MM.1S (cell line): ENCODE measurements around the gene TEX50.
"Not testable (repeated sequence)": the region's sequence is repeated elsewhere in the genome, so short reads cannot be mapped to it uniquely, and the experiment has no call there.

Experiments
- DNase-seq: peaks from one replicate; pipeline ENCODE4 v3.0.0-alpha.2; 2015
- H2AFZ ChIP-seq: fragments of 300-600 bp; sonication (generic); 2 replicates; pipeline ENCODE4 v1.6.0; 2016; ENCODE audit warnings: antibody characterized with exemption, low read length
- H3F3A ChIP-seq: fragments of 300-600 bp; sonication (generic); 2 replicates; pipeline ENCODE4 v1.6.1; 2016; ENCODE audit warnings: mild to moderate bottlenecking, antibody characterized with exemption, low read length, moderate library complexity, mixed read lengths; ENCODE audit not compliant: insufficient read depth
- H3K27ac ChIP-seq: fragments of 300-600 bp; sonication (generic); 2 replicates; pipeline ENCODE4 v1.5.1; 2016; ENCODE audit warnings: mild to moderate bottlenecking, low read length
- H3K27me3 ChIP-seq: fragments of 300-600 bp; sonication (generic); replicated peaks from 2 replicates; pipeline ENCODE4 v1.6.0; 2016; ENCODE audit warnings: low read length; ENCODE audit not compliant: insufficient read depth
- H3K36me3 ChIP-seq: fragments of 300-600 bp; sonication (generic); replicated peaks from 2 replicates; pipeline ENCODE4 v1.6.1; 2016; ENCODE audit warnings: mild to moderate bottlenecking, low read length, mixed read lengths; ENCODE audit not compliant: insufficient read depth
- H3K4me1 ChIP-seq: fragments of 300-600 bp; sonication (generic); 2 replicates; pipeline ENCODE4 v1.6.1; 2016; ENCODE audit warnings: low read length, mixed read lengths
- H3K4me2 ChIP-seq: fragments of 300-600 bp; sonication (generic); 2 replicates; pipeline ENCODE4 v1.6.0; 2016; ENCODE audit warnings: low read depth, low read length
- H3K4me3 ChIP-seq: fragments of 300-600 bp; sonication (generic); 2 replicates; pipeline ENCODE4 v1.5.1; 2016; ENCODE audit warnings: low read length, mixed read lengths
- H3K79me2 ChIP-seq: fragments of 300-600 bp; sonication (generic); 2 replicates; pipeline ENCODE4 v1.6.1; 2016; ENCODE audit warnings: mixed run types, low read length, mixed read lengths
- H3K9ac ChIP-seq: fragments of 300-600 bp; sonication (generic); 2 replicates; pipeline ENCODE4 v1.6.1; 2016; ENCODE audit warnings: low read length, mixed read lengths
- H3K9me2 ChIP-seq: fragments of 300-600 bp; sonication (generic); replicated peaks from 2 replicates; pipeline ENCODE4 v1.6.1; 2016; ENCODE audit warnings: mild to moderate bottlenecking, low read length, mixed read lengths; ENCODE audit not compliant: insufficient read depth
- H3K9me3 ChIP-seq: fragments of 300-600 bp; sonication (generic); replicated peaks from 2 replicates; pipeline ENCODE4 v1.6.1; 2016; ENCODE audit warnings: mild to moderate bottlenecking, low read length, mixed read lengths; ENCODE audit not compliant: insufficient read depth
- H4K20me1 ChIP-seq: fragments of 300-600 bp; sonication (generic); 2 replicates; pipeline ENCODE4 v1.6.1; 2016; ENCODE audit warnings: mild to moderate bottlenecking, low read length, moderate library complexity, mixed read lengths; ENCODE audit not compliant: insufficient read depth
- EZH2 ChIP-seq: fragments of 300-600 bp; sonication (generic); optimal IDR thresholded peaks from 2 replicates; pipeline ENCODE3; 2017; ENCODE audit warnings: low read depth, mild to moderate bottlenecking, antibody characterized with exemption, low read length, mixed read lengths
- EZH2phosphoT487 ChIP-seq: fragments of 300-600 bp; sonication (generic); IDR thresholded peaks from 2 replicates; pipeline ENCODE4 v1.6.1; 2018; ENCODE audit warnings: antibody characterized with exemption, low read length
- TF ChIP-seq, protein P1 (sequence below): fragments of 300-600 bp; sonication (generic); IDR thresholded peaks from 2 replicates; pipeline ENCODE4 v1.5.1; 2016; ENCODE audit warnings: antibody characterized with exemption, low read length, mixed read lengths

The TEX50 gene

DNA sequence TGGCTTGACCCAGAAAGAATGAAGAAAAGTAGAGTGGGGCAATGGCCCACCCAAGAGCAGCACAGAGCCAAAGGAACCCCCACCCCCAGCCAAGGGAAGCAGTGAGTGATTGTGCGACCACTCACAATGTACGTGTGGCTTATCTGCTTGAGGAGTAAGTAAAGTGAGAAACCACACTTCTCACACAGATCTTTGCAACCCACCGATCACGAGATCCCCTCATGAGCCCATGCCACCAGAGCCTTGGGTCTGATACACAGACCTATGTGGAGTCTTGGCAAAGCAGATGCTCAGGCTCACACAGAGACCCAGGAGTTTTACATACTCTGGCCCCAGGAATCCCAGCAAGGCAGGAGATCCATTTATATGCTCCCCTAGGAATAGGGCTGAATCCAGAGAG lies 18.3 kb upstream of the TEX50 start:
- Histone ChIP-seq H3K9ac (no peak overlapping the region), H3K27ac (no peak overlapping the region), H2AFZ (no peak overlapping the region), H3K4me3 (no peak overlapping the region), H3K36me3 (no peaks in the 10 kb centered on the region), H3K4me1 (no peaks in the 10 kb centered on the region), H3K9me3 (no peaks in the 10 kb centered on the region), H3K27me3 (no peaks in the 10 kb centered on the region), H3K79me2 (no peaks in the 10 kb centered on the region), H3K9me2 (no peaks in the 10 kb centered on the region), H3K4me2 (no peak overlapping the region), H4K20me1 (no peaks in the 10 kb centered on the region), H3F3A (no peaks in the 10 kb centered on the region)
- no peak for DNase-seq
- TF ChIP-seq EZH2 = no peak
- TF ChIP-seq, protein P1, sequence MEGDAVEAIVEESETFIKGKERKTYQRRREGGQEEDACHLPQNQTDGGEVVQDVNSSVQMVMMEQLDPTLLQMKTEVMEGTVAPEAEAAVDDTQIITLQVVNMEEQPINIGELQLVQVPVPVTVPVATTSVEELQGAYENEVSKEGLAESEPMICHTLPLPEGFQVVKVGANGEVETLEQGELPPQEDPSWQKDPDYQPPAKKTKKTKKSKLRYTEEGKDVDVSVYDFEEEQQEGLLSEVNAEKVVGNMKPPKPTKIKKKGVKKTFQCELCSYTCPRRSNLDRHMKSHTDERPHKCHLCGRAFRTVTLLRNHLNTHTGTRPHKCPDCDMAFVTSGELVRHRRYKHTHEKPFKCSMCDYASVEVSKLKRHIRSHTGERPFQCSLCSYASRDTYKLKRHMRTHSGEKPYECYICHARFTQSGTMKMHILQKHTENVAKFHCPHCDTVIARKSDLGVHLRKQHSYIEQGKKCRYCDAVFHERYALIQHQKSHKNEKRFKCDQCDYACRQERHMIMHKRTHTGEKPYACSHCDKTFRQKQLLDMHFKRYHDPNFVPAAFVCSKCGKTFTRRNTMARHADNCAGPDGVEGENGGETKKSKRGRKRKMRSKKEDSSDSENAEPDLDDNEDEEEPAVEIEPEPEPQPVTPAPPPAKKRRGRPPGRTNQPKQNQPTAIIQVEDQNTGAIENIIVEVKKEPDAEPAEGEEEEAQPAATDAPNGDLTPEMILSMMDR = no peak
- TF ChIP-seq EZH2phosphoT487 = no peak

DNA sequence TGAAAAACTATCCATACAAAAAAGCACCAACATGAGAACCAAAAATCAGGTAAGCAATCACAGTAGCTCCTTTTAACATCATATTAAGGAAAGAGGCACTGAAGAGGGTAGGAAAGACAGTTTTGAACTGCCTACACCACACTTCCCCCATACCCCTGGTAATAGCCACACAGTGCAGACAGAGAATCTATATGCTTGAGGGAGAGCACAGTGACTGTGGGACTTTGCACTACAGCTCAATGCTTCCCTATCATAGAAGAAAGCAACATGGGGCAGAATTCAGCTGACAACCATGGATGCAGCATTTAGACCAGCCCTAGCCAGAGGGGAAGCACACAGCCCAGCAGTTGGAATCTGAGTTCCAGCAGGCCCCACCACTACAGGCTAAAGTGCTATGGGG lies 7.9 kb upstream of the TEX50 start:
- no peak for TF ChIP-seq EZH2
- no peak overlapping the region for H3K27ac ChIP-seq
- H3K36me3 ChIP-seq = no peaks in the 10 kb centered on the region
- no peaks in the 10 kb centered on the region for H3K79me2 ChIP-seq
- no peaks in the 10 kb centered on the region for H3K9me2 ChIP-seq
- no peak for DNase-seq
- no peaks in the 10 kb centered on the region for H3K27me3 ChIP-seq
- H3K4me1 ChIP-seq = no peaks in the 10 kb centered on the region
- H3K9me3 ChIP-seq = no peaks in the 10 kb centered on the region
- H2AFZ ChIP-seq = no peak overlapping the region
- H3K4me2 ChIP-seq = no peak overlapping the region
- H3F3A ChIP-seq = no peaks in the 10 kb centered on the region
- H4K20me1 ChIP-seq = no peaks in the 10 kb centered on the region
- no peak overlapping the region for H3K4me3 ChIP-seq
- no peak overlapping the region for H3K9ac ChIP-seq

DNA sequence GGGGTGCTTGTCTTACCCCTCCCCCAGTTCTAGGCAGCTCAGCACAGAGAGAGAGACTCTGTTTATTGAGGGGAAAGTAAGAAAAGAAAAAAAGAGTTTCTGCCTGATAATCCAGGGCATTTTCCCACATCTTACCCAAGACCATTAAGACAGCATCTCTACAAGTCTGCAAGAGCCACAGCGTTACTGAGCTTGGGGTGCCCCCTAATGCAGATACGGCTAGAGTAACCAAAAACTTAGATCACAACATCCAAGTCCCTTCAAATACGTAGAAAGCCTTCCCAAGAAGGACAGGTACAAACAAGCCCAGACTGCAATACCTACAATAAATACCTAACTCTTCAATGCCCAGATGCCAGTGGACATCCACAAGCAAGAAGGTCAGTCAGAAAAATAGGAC lies 6.2 kb upstream of the TEX50 start:
- H3K79me2 ChIP-seq = no peaks in the 10 kb centered on the region
- no peak for DNase-seq
- no peaks in the 10 kb centered on the region for H3K4me1 ChIP-seq
- H3K4me3 ChIP-seq = no peak overlapping the region
- H2AFZ ChIP-seq = no peak overlapping the region
- H3K27ac ChIP-seq = no peak overlapping the region
- H3F3A ChIP-seq = no peaks in the 10 kb centered on the region
- no peak overlapping the region for H3K4me2 ChIP-seq
- H3K36me3 ChIP-seq = no peaks in the 10 kb centered on the region
- no peaks in the 10 kb centered on the region for H4K20me1 ChIP-seq
- H3K9me3 ChIP-seq = no peaks in the 10 kb centered on the region
- no peaks in the 10 kb centered on the region for H3K9me2 ChIP-seq
- TF ChIP-seq EZH2phosphoT487 (no peak), EZH2 (no peak)
- TF ChIP-seq, protein P1 = no peak
- no peak overlapping the region for H3K9ac ChIP-seq
- H3K27me3 ChIP-seq = no peaks in the 10 kb centered on the region

DNA sequence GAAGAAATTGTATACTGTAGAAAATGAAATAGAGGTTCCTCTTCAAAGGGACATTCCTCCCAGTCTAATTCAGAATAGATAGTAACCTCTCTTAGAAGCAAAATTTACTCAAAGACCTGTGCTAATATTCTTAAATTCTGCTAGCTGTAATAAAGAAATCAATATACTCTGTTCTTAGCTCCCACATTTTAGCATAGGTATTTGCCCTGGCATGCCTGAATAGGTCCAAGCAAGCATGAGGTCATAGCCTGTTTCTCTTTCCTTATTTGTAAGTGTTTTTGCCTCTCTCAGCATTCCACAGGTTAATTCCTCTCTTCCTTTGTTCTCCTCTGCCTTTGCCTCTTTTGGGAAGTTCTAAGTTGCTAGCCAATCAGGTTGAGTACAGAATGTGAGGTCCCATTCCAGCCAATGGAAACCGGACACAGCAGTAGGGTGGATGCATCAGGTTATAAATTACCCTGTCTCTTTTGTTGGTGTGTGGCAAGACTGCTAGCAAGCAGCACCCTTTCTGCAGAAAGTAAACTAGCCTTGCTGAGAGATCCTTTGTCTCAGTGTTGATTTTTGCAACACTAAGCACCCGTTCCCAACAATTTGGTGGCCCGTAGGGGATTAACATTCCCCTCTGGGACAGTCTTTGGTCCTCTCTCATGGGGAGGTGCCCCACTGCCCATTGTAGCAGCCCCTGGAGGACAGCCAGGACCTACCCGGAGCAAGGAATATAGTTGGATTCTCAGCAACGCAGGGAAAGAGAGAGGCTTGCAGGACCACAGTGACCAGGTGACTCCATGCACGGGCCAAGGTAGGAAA lies 2.3 kb downstream of the TEX50 start:
- H4K20me1 ChIP-seq, H3K79me2 ChIP-seq, H3K27me3 ChIP-seq, H3K9me3 ChIP-seq, H2AFZ ChIP-seq, DNase-seq, H3K27ac ChIP-seq, H3K9me2 ChIP-seq, H3K36me3 ChIP-seq, H3K4me3 ChIP-seq, H3K9ac ChIP-seq, H3F3A ChIP-seq, H3K4me2 ChIP-seq, H3K4me1 ChIP-seq: not testable (repeated sequence)
